HepG2 (cell line): Measurements from ENCODE around the gene MMP25. TPM values are rescaled to one million over a fixed set of nuclear protein-coding genes. Genes with fewer than 3 reads are reported as not detected.

Experiments used
- CENPX ChIP-seq: sonication (generic); formaldehyde crosslinking; IDR thresholded peaks from 2 replicates; pipeline ENCODE4 v1.9.0; 2021; ENCODE audit warnings: mild to moderate bottlenecking, missing genetic modification reagents, moderate library complexity
- HDAC6 ChIP-seq: fragments of 200-600 bp; sonication (generic); IDR thresholded peaks from 2 replicates; pipeline ENCODE4 v1.7.0; 2017; ENCODE audit warnings: mild to moderate bottlenecking, antibody characterized with exemption, low read length, low read depth
- MTF2 ChIP-seq: sonication (generic); formaldehyde crosslinking; IDR thresholded peaks from 2 replicates; pipeline ENCODE4 v1.5.0; 2020; ENCODE audit warnings: missing genetic modification reagents, borderline replicate concordance
- MYNN ChIP-seq: sonication (generic); formaldehyde crosslinking; IDR thresholded peaks from 2 replicates; pipeline ENCODE4 v1.4.0; 2020; ENCODE audit warnings: mild to moderate bottlenecking, low read depth, missing genetic modification reagents
- NAIF1 ChIP-seq: sonication (generic); formaldehyde crosslinking; IDR thresholded peaks from 2 replicates; pipeline ENCODE4 v1.5.0; 2020; ENCODE audit warnings: mild to moderate bottlenecking, missing genetic modification reagents, borderline replicate concordance
- NFRKB ChIP-seq: fragments of 450-650 bp; IDR thresholded peaks from 2 replicates; pipeline ENCODE4 v1.6.1; 2017
- PHF8 ChIP-seq: sonication (generic); formaldehyde crosslinking; IDR thresholded peaks from 2 replicates; pipeline ENCODE4 v1.5.0; 2020; ENCODE audit warnings: missing genetic modification reagents
- PPARG ChIP-seq: conservative IDR thresholded peaks from 2 replicates; pipeline ENCODE4 v1.6.1; 2016; ENCODE audit warnings: missing biosample characterization, missing genetic modification reagents
- SOX6 ChIP-seq, 2 experiments: fragments of 450-650 bp in 1 of 2; sonication (generic) in 1 of 2; formaldehyde crosslinking in 1 of 2; IDR thresholded peaks; 2 replicates each; pipeline versions ENCODE4 v1.4.0 to v1.6.1; 2017 to 2020; ENCODE audit warnings: antibody characterized with exemption in 1 of 2, mild to moderate bottlenecking in 1 of 2, missing genetic modification reagents in 1 of 2
- SYNCRIP ChIP-seq: fragments of 200-400 bp; formaldehyde crosslinking; IDR thresholded peaks from 2 replicates; pipeline ENCODE4 v1.6.1; 2018; ENCODE audit warnings: mild to moderate bottlenecking, low read depth, low read length; ENCODE audit not compliant: insufficient read depth
- ZNF205 ChIP-seq: IDR thresholded peaks from 2 replicates; pipeline ENCODE4 v1.6.1; 2018; ENCODE audit warnings: missing biosample characterization, missing genetic modification reagents
- ZNF563 ChIP-seq: sonication (generic); formaldehyde crosslinking; IDR thresholded peaks from 2 replicates; pipeline ENCODE4 v1.8.0; 2022; ENCODE audit warnings: mild to moderate bottlenecking, moderate library complexity, missing genetic modification reagents
- polyA plus RNA-seq, 8 experiments: library from polyadenylated mRNA; depleted of rRNA in 3 of 8; stranded (reverse) in 7 of 8; unstranded in 1 of 8; fragments of >200 nt; fragmentation: Illumina TruSeq in 4 of 8; extraction: Trizol in 4 of 8; gene quantifications; 2 replicates each; pipeline versions ENCODE4 v1.2.1 to v1.2.3, GENCODE V29; 2011 to 2016; ENCODE audit warnings: low read depth in 4 of 8, missing spikeins in 1 of 8, mixed read lengths in 1 of 8; ENCODE audit not compliant: insufficient read depth in 1 of 8
- total RNA-seq, 5 experiments: library from RNA; depleted of rRNA; stranded (reverse); fragments of >200 nt; fragmentation: Illumina TruSeq; extraction: Trizol; gene quantifications; 2 replicates each; pipeline ENCODE4 v1.2.3, GENCODE V29; 2016; ENCODE audit warnings: low read depth in 1 of 5
- TF ChIP-seq, protein P1 (sequence below): sonication (generic); formaldehyde crosslinking; IDR thresholded peaks from 2 replicates; pipeline ENCODE4 v1.5.0; 2020; ENCODE audit warnings: mild to moderate bottlenecking, missing genetic modification reagents
- TF ChIP-seq, protein P2 (sequence below): IDR thresholded peaks from 2 replicates; pipeline ENCODE4 v1.6.1; 2016; ENCODE audit warnings: low read depth, borderline replicate concordance
- TF ChIP-seq, protein P3 (sequence below): sonication (generic); formaldehyde crosslinking; IDR thresholded peaks from 2 replicates; pipeline ENCODE4 v1.5.1; 2020; ENCODE audit warnings: mild to moderate bottlenecking, missing genetic modification reagents, moderate library complexity
- TF ChIP-seq, protein P4 (sequence below): sonication (generic); formaldehyde crosslinking; IDR thresholded peaks from 2 replicates; pipeline ENCODE4 v1.5.1; 2020; ENCODE audit warnings: missing genetic modification reagents, mild to moderate bottlenecking, borderline replicate concordance
- TF ChIP-seq, protein P5 (sequence below), 2 experiments: sonication (generic) in 1 of 2; formaldehyde crosslinking in 1 of 2; IDR thresholded peaks; 2 replicates each; pipeline versions ENCODE4 v1.4.0 to v1.6.1; 2018 to 2020; ENCODE audit warnings: missing genetic modification reagents in 2 of 2, borderline replicate concordance in 1 of 2, low read depth in 1 of 2, mild to moderate bottlenecking in 1 of 2, missing biosample characterization in 1 of 2

Gene MMP25
- total and polyA plus RNA-seq, 2 of the 13 experiments (the other 11 are each of a cell fraction or from before 2014, with no cell fraction given), result 0.04 to 0.08 TPM

DNA sequence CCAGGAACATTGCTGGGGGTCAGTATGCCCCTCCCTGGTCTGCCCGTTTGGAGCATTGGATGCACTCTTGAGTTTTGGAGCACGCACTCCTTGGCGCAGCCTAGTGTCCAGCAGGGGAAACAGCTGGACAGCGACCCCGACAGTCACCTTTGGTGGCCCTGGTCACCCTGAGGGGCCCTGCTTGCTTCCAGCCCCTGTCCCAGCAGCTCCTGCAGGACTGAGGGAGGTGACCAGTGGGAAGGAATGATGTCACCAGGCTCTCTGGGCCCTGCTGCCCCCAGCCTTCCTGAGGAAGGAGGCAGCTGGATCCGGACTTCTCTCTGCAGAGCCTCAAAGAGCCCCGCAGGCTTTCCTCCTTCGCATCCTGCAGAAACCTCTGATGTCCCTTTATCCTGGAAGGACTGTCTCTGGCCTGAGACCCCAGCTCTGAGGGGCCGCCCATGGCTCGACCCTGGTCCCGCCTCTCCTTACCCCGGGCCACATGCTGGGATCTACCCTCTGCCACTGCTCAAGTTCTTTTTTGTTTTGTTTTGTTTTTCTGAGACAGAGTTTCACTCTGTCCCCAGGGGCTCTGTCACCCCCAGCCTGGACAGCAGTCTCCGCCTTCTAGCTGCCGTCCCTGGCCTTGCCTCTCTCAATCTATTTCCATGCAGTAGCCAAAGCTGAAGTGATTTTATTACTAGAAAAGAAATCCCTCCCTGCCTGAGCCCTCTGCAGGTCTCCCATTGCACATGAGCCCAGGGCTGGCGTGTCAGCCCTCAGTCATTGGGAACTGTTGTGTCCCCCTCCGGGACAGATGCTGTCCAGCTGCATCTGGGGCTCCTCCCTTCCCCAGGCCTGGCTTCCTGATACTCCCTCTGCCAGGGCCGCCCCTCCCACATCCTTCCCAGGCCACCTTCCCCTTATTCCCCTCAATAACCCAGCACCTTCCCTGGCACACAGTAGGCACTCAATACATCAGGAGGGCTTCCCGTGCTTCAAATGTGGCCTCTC, 41.2 kb downstream of the MMP25 start (continued):
- TF ChIP-seq, protein P1, sequence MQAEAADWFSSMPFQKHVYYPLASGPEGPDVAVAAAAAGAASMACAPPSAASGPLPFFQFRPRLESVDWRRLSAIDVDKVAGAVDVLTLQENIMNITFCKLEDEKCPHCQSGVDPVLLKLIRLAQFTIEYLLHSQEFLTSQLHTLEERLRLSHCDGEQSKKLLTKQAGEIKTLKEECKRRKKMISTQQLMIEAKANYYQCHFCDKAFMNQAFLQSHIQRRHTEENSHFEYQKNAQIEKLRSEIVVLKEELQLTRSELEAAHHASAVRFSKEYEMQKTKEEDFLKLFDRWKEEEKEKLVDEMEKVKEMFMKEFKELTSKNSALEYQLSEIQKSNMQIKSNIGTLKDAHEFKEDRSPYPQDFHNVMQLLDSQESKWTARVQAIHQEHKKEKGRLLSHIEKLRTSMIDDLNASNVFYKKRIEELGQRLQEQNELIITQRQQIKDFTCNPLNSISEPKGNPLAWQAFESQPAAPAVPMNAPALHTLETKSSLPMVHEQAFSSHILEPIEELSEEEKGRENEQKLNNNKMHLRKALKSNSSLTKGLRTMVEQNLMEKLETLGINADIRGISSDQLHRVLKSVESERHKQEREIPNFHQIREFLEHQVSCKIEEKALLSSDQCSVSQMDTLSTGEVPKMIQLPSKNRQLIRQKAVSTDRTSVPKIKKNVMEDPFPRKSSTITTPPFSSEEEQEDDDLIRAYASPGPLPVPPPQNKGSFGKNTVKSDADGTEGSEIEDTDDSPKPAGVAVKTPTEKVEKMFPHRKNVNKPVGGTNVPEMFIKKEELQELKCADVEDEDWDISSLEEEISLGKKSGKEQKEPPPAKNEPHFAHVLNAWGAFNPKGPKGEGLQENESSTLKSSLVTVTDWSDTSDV (CRISPR knock-in tag), result 0 out of 2 replicates have a peak, but pooled peaks have one; percentile 35
- TF ChIP-seq MYNN (no peak), PPARG (0 out of 2 replicates have a peak, but pooled peaks have one; percentile 15), ZNF205 (no peak), PHF8 (CRISPR knock-in tag) (no peak), CENPX (CRISPR knock-in tag) (no peak), NFRKB (no peak), SOX6 (IDR thresholded peaks at IDR 0.05) (no peak), SOX6 (CRISPR knock-in tag; IDR thresholded peaks at IDR 0.05) (no peak), MTF2 (CRISPR knock-in tag) (no peak), NAIF1 (no peak), SYNCRIP (no peak), ZNF563 (CRISPR knock-in tag) (no peak), HDAC6 (no peak)
- TF ChIP-seq, protein P2, sequence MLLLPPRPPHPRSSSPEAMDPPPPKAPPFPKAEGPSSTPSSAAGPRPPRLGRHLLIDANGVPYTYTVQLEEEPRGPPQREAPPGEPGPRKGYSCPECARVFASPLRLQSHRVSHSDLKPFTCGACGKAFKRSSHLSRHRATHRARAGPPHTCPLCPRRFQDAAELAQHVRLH (CRISPR knock-in tag), result no peak
- TF ChIP-seq, protein P3, sequence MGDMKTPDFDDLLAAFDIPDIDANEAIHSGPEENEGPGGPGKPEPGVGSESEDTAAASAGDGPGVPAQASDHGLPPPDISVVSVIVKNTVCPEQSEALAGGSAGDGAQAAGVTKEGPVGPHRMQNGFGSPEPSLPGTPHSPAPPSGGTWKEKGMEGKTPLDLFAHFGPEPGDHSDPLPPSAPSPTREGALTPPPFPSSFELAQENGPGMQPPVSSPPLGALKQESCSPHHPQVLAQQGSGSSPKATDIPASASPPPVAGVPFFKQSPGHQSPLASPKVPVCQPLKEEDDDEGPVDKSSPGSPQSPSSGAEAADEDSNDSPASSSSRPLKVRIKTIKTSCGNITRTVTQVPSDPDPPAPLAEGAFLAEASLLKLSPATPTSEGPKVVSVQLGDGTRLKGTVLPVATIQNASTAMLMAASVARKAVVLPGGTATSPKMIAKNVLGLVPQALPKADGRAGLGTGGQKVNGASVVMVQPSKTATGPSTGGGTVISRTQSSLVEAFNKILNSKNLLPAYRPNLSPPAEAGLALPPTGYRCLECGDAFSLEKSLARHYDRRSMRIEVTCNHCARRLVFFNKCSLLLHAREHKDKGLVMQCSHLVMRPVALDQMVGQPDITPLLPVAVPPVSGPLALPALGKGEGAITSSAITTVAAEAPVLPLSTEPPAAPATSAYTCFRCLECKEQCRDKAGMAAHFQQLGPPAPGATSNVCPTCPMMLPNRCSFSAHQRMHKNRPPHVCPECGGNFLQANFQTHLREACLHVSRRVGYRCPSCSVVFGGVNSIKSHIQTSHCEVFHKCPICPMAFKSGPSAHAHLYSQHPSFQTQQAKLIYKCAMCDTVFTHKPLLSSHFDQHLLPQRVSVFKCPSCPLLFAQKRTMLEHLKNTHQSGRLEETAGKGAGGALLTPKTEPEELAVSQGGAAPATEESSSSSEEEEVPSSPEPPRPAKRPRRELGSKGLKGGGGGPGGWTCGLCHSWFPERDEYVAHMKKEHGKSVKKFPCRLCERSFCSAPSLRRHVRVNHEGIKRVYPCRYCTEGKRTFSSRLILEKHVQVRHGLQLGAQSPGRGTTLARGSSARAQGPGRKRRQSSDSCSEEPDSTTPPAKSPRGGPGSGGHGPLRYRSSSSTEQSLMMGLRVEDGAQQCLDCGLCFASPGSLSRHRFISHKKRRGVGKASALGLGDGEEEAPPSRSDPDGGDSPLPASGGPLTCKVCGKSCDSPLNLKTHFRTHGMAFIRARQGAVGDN (CRISPR knock-in tag), result peak; percentile 16
- TF ChIP-seq, protein P4, sequence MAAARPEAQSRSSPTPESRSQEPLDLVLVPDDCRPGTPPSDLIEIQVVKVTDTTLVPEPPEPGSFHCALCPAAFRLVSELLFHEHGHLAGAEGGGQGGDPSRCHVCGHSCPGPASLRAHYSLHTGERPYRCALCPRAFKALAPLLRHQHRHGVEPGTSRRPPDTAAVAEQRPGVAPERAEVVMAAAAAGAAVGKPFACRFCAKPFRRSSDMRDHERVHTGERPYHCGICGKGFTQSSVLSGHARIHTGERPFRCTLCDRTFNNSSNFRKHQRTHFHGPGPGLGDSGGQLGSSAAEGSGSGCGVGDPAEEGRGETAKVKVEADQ, result no peak
- TF ChIP-seq, protein P5, sequence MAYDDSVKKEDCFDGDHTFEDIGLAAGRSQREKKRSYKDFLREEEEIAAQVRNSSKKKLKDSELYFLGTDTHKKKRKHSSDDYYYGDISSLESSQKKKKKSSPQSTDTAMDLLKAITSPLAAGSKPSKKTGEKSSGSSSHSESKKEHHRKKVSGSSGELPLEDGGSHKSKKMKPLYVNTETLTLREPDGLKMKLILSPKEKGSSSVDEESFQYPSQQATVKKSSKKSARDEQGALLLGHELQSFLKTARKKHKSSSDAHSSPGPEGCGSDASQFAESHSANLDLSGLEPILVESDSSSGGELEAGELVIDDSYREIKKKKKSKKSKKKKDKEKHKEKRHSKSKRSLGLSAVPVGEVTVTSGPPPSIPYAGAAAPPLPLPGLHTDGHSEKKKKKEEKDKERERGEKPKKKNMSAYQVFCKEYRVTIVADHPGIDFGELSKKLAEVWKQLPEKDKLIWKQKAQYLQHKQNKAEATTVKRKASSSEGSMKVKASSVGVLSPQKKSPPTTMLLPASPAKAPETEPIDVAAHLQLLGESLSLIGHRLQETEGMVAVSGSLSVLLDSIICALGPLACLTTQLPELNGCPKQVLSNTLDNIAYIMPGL (CRISPR knock-in tag; IDR thresholded peaks at IDR 0.05; ENCODE audit: borderline replicate concordance in 1 of 2, low read depth in 1 of 2), result peak; percentile 83 to 84
